HG02884 (cell line): ENCODE data around the gene GLRA3.
"Not testable (repeated sequence)": the region's sequence is repeated elsewhere in the genome, so short reads cannot be mapped to it uniquely, and the experiment has no call there.

Source experiments
- ATAC-seq: cut with Tn5 transposase; IDR thresholded peaks from one replicate; pipeline ENCODE4 v1.9.1; 2021; ENCODE audit warnings: mild to moderate bottlenecking, moderate library complexity; ENCODE audit not compliant: unreplicated experiment

The GLRA3 gene

GRCh38 chr4:174716986-174717770 lies 111.9 kb downstream of the GLRA3 start:
- no peak for ATAC-seq

GRCh38 chr4:174714393-174715211 lies 114.4 kb downstream of the GLRA3 start:
- ATAC-seq, result peak; percentile 95

GRCh38 chr4:174713821-174714220 lies 115.2 kb downstream of the GLRA3 start:
- ATAC-seq, result no peak

GRCh38 chr4:174713181-174713580 lies 115.9 kb downstream of the GLRA3 start:
- no peak for ATAC-seq

GRCh38 chr4:174709526-174709925 lies 119.5 kb downstream of the GLRA3 start:
- ATAC-seq, result no peak

GRCh38 chr4:174708381-174708780 lies 120.7 kb downstream of the GLRA3 start:
- no peak for ATAC-seq

- ATAC-seq, result no peak
Observed at GRCh38 chr4:174707902-174708301, 121.1 kb downstream of the GLRA3 start.

GRCh38 chr4:174707051-174707676 lies 121.9 kb downstream of the GLRA3 start:
- ATAC-seq, result peak; percentile 100

- no peak for ATAC-seq
Observed at GRCh38 chr4:174702979-174703478, 126.0 kb downstream of the GLRA3 start.

- ATAC-seq, result no peak
Observed at GRCh38 chr4:174699654-174700053, 129.4 kb downstream of the GLRA3 start.

- no peak for ATAC-seq
Observed at GRCh38 chr4:174697896-174698295, 131.2 kb downstream of the GLRA3 start.

GRCh38 chr4:174697202-174697601 lies 131.8 kb downstream of the GLRA3 start:
- ATAC-seq, result no peak

- no peak for ATAC-seq
Observed at GRCh38 chr4:174696657-174697056, 132.4 kb downstream of the GLRA3 start.

GRCh38 chr4:174691876-174692275 lies 137.2 kb downstream of the GLRA3 start:
- not testable (repeated sequence) for ATAC-seq

- no peak for ATAC-seq
Observed at GRCh38 chr4:174690665-174691064, 138.4 kb downstream of the GLRA3 start.

- ATAC-seq, result no peak
Observed at GRCh38 chr4:174689618-174690017, 139.4 kb downstream of the GLRA3 start.

GRCh38 chr4:174686826-174687225 lies 142.2 kb downstream of the GLRA3 start:
- ATAC-seq, result no peak

- ATAC-seq, result no peak
Observed at GRCh38 chr4:174681723-174682300, 147.2 kb downstream of the GLRA3 start.

GRCh38 chr4:174674305-174674840 lies 154.7 kb downstream of the GLRA3 start:
- ATAC-seq, result no peak

- ATAC-seq, result no peak
Observed at GRCh38 chr4:174673865-174674264, 155.2 kb downstream of the GLRA3 start.

GRCh38 chr4:174672276-174672675 lies 156.8 kb downstream of the GLRA3 start:
- ATAC-seq, result no peak
